A549 (cell line): Measurements from ENCODE around the gene RAPH1.

Experiments
- BHLHE40 ChIP-seq: IDR thresholded peaks from 2 replicates; pipeline ENCODE4 v1.6.1; 2012; ENCODE audit warnings: low read depth, low read length, inconsistent platforms
- CTCF ChIP-seq: fragments of >200 bp; sonication (Bioruptor Twin); formaldehyde crosslinking; IDR thresholded peaks from 3 replicates; pipeline ENCODE4 v1.5.1; 2016
- HES2 ChIP-seq: fragments of >200 bp; sonication (Bioruptor Twin); formaldehyde crosslinking; IDR thresholded peaks from 2 replicates; pipeline ENCODE4 v1.6.1; 2016
- MAX ChIP-seq: IDR thresholded peaks from 2 replicates; pipeline ENCODE4 v1.6.1; 2012
- NPAS2 ChIP-seq: fragments of 250-450 bp; sonication (Bioruptor Pico); IDR thresholded peaks from 2 replicates; pipeline ENCODE4 v1.8.0; 2022; ENCODE audit warnings: mild to moderate bottlenecking, moderate library complexity, borderline replicate concordance

GRCh38 chr2:203469546-203469945 lies 65.6 kb downstream of the RAPH1 start:
- no peak for TF ChIP-seq CTCF
- TF ChIP-seq NPAS2 (CRISPR knock-in tag) = no peak
- TF ChIP-seq BHLHE40 = no peak
- no peak for TF ChIP-seq HES2
- TF ChIP-seq MAX = no peak
